C4-2B (cell line): ENCODE measurements around the gene MYCBPAP.
A peak's percentile ranks its signal among the peaks of the same experiment; 100 is the strongest.

Source experiments
- H3K27ac ChIP-seq: fragments of 450-650 bp; 2 replicates; pipeline ENCODE4 v1.5.1; 2017
- ZFX ChIP-seq: fragments of 450-650 bp; IDR thresholded peaks from 2 replicates; pipeline ENCODE4 v1.6.1; 2017
- TF ChIP-seq, protein P1 (sequence below): fragments of 450-650 bp; conservative IDR thresholded peaks from 2 replicates; pipeline ENCODE4 v1.5.1; 2017; ENCODE audit warnings: mild to moderate bottlenecking

Gene MYCBPAP

DNA sequence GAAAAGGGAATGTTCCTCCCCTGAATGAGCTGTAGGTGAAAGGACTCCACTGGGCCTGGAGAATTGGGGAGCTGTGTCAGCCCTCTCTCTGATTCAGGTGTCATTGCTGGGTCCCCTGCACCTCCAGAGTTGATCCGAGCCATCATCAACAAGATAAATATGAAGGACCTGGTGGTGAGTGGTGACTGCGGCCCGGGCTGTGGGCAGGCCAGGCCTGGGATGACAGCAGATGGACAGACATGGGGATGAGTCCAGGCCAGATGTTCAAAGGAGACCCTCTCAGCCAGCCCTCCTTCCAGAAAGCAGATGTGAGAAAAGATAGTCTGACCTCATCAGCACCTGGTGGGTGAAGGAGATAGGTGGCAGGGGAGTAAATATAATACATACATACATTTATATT is 44.1 kb upstream of the MYCBPAP start:
- TF ChIP-seq ZFX, result no peak
- no peak overlapping the region for H3K27ac ChIP-seq

DNA sequence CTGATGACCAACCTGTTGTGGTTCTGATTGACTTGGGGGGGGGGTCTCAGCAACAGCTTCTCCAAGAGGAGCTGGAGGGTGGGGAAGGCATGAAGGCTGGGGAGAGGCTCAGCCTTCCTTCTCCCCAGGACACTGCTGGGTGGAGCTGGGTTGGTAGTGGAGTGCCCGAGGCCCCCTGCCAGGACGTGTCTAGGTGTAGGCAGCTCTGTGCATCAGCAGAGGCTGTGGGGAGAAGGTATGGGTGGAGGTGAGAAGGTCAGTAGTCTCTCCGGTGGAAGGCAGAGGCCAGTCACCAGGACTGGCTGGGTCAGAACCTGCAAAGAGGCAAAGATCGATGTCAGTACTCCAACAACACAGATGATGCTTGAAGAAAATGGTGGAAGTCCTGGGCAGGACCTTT is 43.5 kb upstream of the MYCBPAP start:
- H3K27ac ChIP-seq, result no peak overlapping the region
- no peak for TF ChIP-seq ZFX
- TF ChIP-seq, protein P1, sequence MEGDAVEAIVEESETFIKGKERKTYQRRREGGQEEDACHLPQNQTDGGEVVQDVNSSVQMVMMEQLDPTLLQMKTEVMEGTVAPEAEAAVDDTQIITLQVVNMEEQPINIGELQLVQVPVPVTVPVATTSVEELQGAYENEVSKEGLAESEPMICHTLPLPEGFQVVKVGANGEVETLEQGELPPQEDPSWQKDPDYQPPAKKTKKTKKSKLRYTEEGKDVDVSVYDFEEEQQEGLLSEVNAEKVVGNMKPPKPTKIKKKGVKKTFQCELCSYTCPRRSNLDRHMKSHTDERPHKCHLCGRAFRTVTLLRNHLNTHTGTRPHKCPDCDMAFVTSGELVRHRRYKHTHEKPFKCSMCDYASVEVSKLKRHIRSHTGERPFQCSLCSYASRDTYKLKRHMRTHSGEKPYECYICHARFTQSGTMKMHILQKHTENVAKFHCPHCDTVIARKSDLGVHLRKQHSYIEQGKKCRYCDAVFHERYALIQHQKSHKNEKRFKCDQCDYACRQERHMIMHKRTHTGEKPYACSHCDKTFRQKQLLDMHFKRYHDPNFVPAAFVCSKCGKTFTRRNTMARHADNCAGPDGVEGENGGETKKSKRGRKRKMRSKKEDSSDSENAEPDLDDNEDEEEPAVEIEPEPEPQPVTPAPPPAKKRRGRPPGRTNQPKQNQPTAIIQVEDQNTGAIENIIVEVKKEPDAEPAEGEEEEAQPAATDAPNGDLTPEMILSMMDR, result no peak

DNA sequence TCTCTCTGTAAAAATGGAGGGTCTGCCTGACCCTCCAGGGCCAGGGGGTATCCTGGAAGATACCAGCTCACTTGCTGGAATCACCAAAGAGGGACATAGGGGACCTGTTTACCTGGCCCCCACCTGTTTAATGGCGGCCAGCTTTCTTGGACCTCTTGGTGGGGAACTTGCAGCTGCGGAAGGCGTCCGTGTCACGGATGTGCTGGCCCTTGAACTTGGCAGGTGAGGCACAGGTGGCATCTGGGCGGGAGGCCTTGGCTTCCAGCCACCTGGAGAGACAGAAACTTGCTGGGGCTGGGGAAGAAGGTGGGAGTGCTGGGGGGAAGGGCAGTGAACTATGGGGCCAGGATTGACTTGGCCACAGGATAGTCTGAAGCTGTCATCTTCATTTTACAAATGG is 43.1 kb upstream of the MYCBPAP start:
- no peak overlapping the region for H3K27ac ChIP-seq
- TF ChIP-seq, protein P1, result no peak
- TF ChIP-seq ZFX, result no peak

DNA sequence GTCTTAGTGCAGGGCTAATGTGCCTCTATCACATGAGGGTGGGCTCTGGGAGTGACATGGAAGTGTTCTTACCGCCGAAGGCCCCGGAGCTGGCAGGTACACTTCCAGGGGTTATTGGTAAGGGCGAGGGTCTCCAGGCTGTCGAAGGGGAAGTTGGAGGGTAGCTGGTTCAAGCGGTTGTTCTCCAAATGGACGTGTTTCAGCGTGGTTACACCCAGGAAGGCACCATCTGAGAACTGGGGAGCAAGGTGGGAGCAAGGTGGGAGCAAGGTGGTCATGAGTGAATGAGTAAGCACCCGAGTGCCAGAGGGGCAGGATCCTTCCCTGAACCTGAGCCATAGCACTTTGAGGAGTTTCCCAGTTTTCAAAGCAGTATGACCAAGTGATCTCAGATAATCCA is 42.6 kb upstream of the MYCBPAP start:
- TF ChIP-seq, protein P1, result no peak
- no peak overlapping the region for H3K27ac ChIP-seq

DNA sequence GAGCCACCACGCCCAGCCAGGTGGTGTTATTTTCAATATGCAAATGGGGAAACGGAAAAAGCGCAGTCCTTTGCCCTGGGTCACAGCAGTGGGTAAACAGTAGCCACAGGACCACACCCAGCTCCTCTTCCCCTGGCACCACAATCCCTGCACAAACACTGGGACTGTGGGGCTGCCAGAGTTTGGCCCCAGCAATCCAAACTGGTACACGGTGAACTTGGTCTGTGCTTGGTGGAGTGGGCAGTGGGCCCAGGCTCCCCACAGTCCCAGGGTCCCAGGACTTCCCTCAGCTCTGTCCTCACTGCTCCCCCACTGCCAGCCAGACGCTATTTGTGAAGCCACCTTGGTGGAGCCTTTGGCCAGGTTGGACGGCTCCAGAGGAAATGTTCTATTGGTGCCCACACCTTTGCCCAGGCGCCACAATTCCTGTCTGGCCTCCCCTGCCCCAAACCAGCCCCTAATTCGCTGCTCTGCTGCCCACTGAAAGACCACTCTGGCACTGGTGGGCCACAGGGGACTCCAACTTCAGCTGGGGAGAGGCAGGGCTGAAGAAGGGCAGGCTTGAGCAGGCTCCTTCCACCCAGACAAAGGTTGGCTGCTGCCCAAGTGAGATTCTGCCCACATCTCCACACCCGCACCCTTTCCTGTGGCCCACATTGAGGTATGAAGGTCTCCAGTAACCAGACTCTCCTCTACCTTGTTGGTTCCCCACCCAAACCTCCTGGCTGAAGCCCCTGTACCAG is 41.7 kb upstream of the MYCBPAP start:
- H3K27ac ChIP-seq, result peak overlapping the region; percentile 46
- TF ChIP-seq, protein P1, result no peak
- no peak for TF ChIP-seq ZFX

DNA sequence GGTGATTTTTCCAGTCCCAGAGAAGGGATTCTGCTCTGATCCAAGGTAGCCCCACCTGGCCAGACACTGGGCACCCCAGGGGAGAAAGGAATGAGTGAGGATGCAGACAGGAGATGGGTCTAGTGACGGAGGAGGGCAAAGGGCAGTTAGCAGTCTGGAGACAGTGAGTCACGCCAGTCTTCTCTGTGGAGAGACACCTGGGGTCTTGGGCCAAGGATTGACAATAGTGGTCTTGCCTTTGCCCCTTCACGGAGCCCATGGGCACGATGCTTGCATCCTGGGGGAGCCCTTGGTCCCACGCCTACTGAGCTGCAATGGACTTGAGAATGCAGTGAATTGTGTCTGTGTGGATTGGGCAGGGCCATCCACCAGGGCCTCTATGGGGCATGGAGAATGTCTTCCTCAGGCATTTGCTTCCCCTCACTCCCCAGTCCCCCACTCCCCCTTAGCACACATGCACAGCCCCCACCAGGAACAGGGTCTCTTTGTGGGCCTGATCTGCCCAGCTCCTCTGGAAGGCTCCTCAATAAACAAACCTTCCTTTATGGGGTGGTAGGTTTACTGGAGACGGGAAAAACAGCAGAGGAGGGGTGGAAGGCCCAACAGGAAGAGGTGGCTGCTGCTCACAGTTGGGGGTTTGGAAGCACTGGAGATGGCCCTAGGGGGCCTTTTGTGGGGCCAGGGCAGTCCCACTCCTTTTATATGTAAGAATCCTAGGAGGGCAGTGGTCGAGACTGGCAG is 41.0 kb upstream of the MYCBPAP start:
- TF ChIP-seq, protein P1, result no peak
- TF ChIP-seq ZFX, result no peak
- peak overlapping the region; percentile 46 for H3K27ac ChIP-seq

DNA sequence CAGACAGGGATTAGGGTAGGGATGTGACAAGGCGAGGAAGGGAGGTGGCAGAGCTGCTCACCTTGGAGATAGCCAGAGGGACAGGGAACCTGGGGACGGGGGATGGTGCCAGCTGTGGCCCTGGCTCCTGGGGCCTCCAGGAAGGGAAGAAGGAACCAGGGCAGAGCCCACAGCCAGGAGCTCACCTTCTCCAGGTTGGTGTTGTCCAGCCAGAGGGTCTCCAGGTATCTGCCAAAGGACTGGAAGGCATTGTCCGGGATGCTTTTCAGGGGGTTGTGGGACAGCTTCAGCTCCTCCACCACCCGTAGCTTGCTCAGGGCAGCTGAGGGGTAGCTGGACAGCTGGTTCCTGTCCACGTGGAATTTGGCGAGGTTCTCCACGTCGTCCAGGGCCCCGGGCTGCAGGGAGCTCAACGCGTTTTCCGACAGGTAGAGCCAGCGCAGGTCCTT is 40.4 kb upstream of the MYCBPAP start:
- no peak overlapping the region for H3K27ac ChIP-seq
- TF ChIP-seq ZFX, result no peak
- TF ChIP-seq, protein P1, result no peak
